GM12878 (cell line): ENCODE results near the gene PRUNE1. TPM values are rescaled to one million over a fixed set of nuclear protein-coding genes. Genes with fewer than 3 reads are reported as not detected.

Experiments
- ASH2L ChIP-seq: fragments of 300-600, 200-600 bp; sonication (generic); IDR thresholded peaks from 2 replicates; pipeline ENCODE4 v1.6.1; 2017; ENCODE audit warnings: low read depth, mild to moderate bottlenecking, borderline replicate concordance
- CBX3 ChIP-seq: fragments of 200-600 bp; sonication (generic); IDR thresholded peaks from 2 replicates; pipeline ENCODE4 v1.6.1; 2016; ENCODE audit warnings: low read depth, borderline replicate concordance
- CREM ChIP-seq: IDR thresholded peaks from 2 replicates; pipeline ENCODE4 v1.6.1; 2014; ENCODE audit warnings: antibody characterized with exemption, low read depth
- CTCF ChIP-seq, 3 experiments: IDR thresholded peaks in 2 of 3; conservative IDR thresholded peaks in 1 of 3; 2 replicates each; pipeline ENCODE4 v1.5.1; 2011; ENCODE audit warnings: low read depth in 3 of 3, low read length in 3 of 3, mild to moderate bottlenecking in 3 of 3, control low read depth in 2 of 3, moderate library complexity in 2 of 3, inconsistent platforms in 1 of 3, mixed read lengths in 1 of 3; ENCODE audit not compliant: control insufficient read depth in 2 of 3, insufficient read depth in 1 of 3; ENCODE audit errors: extremely low read depth in 1 of 3
- ELK1 ChIP-seq: IDR thresholded peaks from 2 replicates; pipeline ENCODE4 v1.6.1; 2012; ENCODE audit warnings: low read depth, low read length, improper control_type of control experiment
- HDAC6 ChIP-seq: fragments of 200-600 bp; sonication (generic); IDR thresholded peaks from one replicate; pipeline ENCODE4 v1.8.0; 2017; ENCODE audit warnings: antibody characterized with exemption; ENCODE audit not compliant: unreplicated experiment
- HDGF ChIP-seq: fragments of 450-650 bp; IDR thresholded peaks from 2 replicates; pipeline ENCODE4 v1.6.1; 2016; ENCODE audit warnings: antibody characterized with exemption
- MEF2A ChIP-seq: IDR thresholded peaks from 2 replicates; pipeline ENCODE4 v1.6.1; 2011; ENCODE audit warnings: low read depth, mild to moderate bottlenecking, low read length, moderate library complexity; ENCODE audit not compliant: insufficient read depth
- MTA3 ChIP-seq: IDR thresholded peaks from 2 replicates; pipeline ENCODE4 v1.6.1; 2012; ENCODE audit warnings: low read length, inconsistent platforms, borderline replicate concordance
- MYC ChIP-seq: IDR thresholded peaks from 2 replicates; pipeline ENCODE4 v1.6.1; 2011; ENCODE audit warnings: mild to moderate bottlenecking, low read length, moderate library complexity, inconsistent platforms; ENCODE audit not compliant: insufficient read depth, insufficient replicate concordance, insufficient read length, severe bottlenecking
- POLR2A ChIP-seq: IDR thresholded peaks from 2 replicates; pipeline ENCODE4 v1.6.1; 2011; ENCODE audit warnings: low read depth, mild to moderate bottlenecking, low read length
- RUNX3 ChIP-seq: IDR thresholded peaks from 2 replicates; pipeline ENCODE4 v1.6.1; 2012; ENCODE audit warnings: low read length, inconsistent platforms
- SMAD1 ChIP-seq: fragments of 450-650 bp; IDR thresholded peaks from 2 replicates; pipeline ENCODE4 v1.6.1; 2018; ENCODE audit warnings: mild to moderate bottlenecking, low read depth; ENCODE audit not compliant: partially characterized antibody
- SMARCA5 ChIP-seq: fragments of 450-650 bp; IDR thresholded peaks from 2 replicates; pipeline ENCODE4 v1.6.1; 2017; ENCODE audit warnings: mild to moderate bottlenecking
- SREBF1 ChIP-seq: IDR thresholded peaks from 2 replicates; pipeline ENCODE4 v1.6.1; 2012; ENCODE audit warnings: mild to moderate bottlenecking, low read length
- SUZ12 ChIP-seq: fragments of 200-600 bp; sonication (generic); IDR thresholded peaks from one replicate; pipeline ENCODE4 v1.6.1; 2018; ENCODE audit warnings: antibody characterized with exemption, mild to moderate bottlenecking; ENCODE audit not compliant: unreplicated experiment
- TARDBP ChIP-seq: IDR thresholded peaks from 2 replicates; pipeline ENCODE4 v1.6.1; 2016; ENCODE audit warnings: borderline replicate concordance
- WRNIP1 ChIP-seq: IDR thresholded peaks from 2 replicates; pipeline ENCODE4 v1.6.1; 2011; ENCODE audit warnings: low read depth, low read length, improper control_type of control experiment, borderline replicate concordance
- ZNF207 ChIP-seq: fragments of 450-650 bp; IDR thresholded peaks from 2 replicates; pipeline ENCODE4 v1.6.1; 2014; ENCODE audit warnings: antibody characterized with exemption, mild to moderate bottlenecking, borderline replicate concordance
- polyA plus RNA-seq, 11 experiments: library from polyadenylated mRNA; depleted of rRNA in 4 of 11; unstranded in 6 of 11; stranded (reverse) in 5 of 11; fragments of >200 nt; fragmentation: Nextera tagmentation in 4 of 11; fragmentation: Illumina TruSeq in 1 of 11; extraction: Ambion mirVana in 4 of 11; extraction: Trizol in 1 of 11; gene quantifications; 1 replicate in 1 of 11; 2 replicates in 10 of 11; pipeline versions ENCODE4 v1.2.1 to v1.2.3, GENCODE V29; 2011 to 2016; ENCODE audit warnings: inconsistent platforms in 2 of 11, missing spikeins in 2 of 11, low read depth in 1 of 11
- total RNA-seq, 4 experiments: library from RNA; depleted of rRNA in 3 of 4; stranded (reverse); fragments of >200 nt in 3 of 4; fragmentation: Illumina TruSeq in 1 of 4; extraction: Trizol in 1 of 4; gene quantifications; 2 replicates each; pipeline versions ENCODE4 v1.2.1 to v1.2.3, GENCODE V29; 2013 to 2021

PRUNE1 gene
- total and polyA plus RNA-seq, 10 of the 15 experiments (the other 5 are each of a cell fraction or from before 2014, with no cell fraction given): 4.7 to 24.5 (median 12.4) TPM

- 0 out of 2 replicates have a peak, but pooled peaks have one; percentile 39 for TF ChIP-seq SMARCA5
- TF ChIP-seq SUZ12: no peak
- no peak for TF ChIP-seq WRNIP1
- no peak for TF ChIP-seq HDGF
- 0 out of 2 replicates have a peak, but pooled peaks have one; percentile 8 for TF ChIP-seq POLR2A
- TF ChIP-seq TARDBP: no peak
- no peak for TF ChIP-seq SREBF1
- TF ChIP-seq CBX3: no peak
- no peak for TF ChIP-seq ZNF207
- TF ChIP-seq RUNX3: no peak
- TF ChIP-seq MYC: no peak
- TF ChIP-seq CREM: no peak
- no peak for TF ChIP-seq MTA3
- TF ChIP-seq MEF2A: no peak
- TF ChIP-seq ELK1: no peak
- TF ChIP-seq HDAC6: no peak
- no peak for TF ChIP-seq SMAD1
- peak in 1 of 3 experiments; percentile 58; a peak in 1 of 6 replicates for TF ChIP-seq CTCF (IDR thresholded peaks at IDR 0.05 in 2 of 3, conservative IDR thresholded peaks at IDR 0.05 in 1 of 3; ENCODE audit: control insufficient read depth in 2 of 3, extremely low read depth in 1 of 3, insufficient read depth in 1 of 3, low read depth in 3 of 3, low read length in 3 of 3)
- no peak for TF ChIP-seq ASH2L
Measured at GRCh38 chr1:151048645-151049032, 40.4 kb downstream of the PRUNE1 start (continued).
